ENCODE results near the gene KCNJ2. TPM values are rescaled to one million over a fixed set of nuclear protein-coding genes. Genes with fewer than 3 reads are reported as not detected.
A peak's percentile ranks its signal among the peaks of the same experiment; 100 is the strongest.

KCNJ2 gene
- polyA plus RNA-seq (2013, experiment 1 of 2) = 1.5 TPM
- 1.6 TPM for polyA plus RNA-seq (2013, experiment 2 of 2)

- Histone ChIP-seq H2BK120ac (ENCODE audit: low read depth, low read length) (no peak within 1 kb of the TSS), H3K4me3 (ENCODE audit: insufficient read depth in 1 of 2, low read depth in 1 of 2, low read length in 2 of 2) (peak within 1 kb of the TSS; percentile 65 to 88), H3K4me2 (ENCODE audit: low read length, poor library complexity, severe bottlenecking) (peak within 1 kb of the TSS; percentile 77), H3K36me3 (ENCODE audit: control insufficient read depth in 1 of 2, insufficient read depth in 2 of 2, low read depth in 1 of 2, low read length in 2 of 2) (no peaks in the 10 kb centered on the region), H3K27me3 (ENCODE audit: control insufficient read depth in 1 of 2, insufficient read depth in 1 of 2, low read length in 2 of 2) (no peaks in the 10 kb centered on the region), H3K79me1 (replicated peaks; ENCODE audit: low read length, poor library complexity, severe bottlenecking) (peaks cover 1% of the 10 kb centered on the region), H3K9ac (ENCODE audit: low read length) (peak within 1 kb of the TSS; percentile 88), H3K4ac (ENCODE audit: low read depth in 1 of 2, low read length in 2 of 2) (peak within 1 kb of the TSS; percentile 2 to 38), H3K4me1 (ENCODE audit: control insufficient read depth, insufficient read depth, low read depth, low read length) (peaks cover 2% of the 10 kb centered on the region), H3K14ac (ENCODE audit: low read length in 2 of 2) (peak within 1 kb of the TSS in 1 of 2 experiments; percentile 12), H4K8ac (ENCODE audit: low read length) (peak within 1 kb of the TSS; percentile 51), H2AFZ (ENCODE audit: low read depth, low read length) (peak within 1 kb of the TSS; percentile 70), H4K91ac (ENCODE audit: low read length) (no peak within 1 kb of the TSS), H2BK15ac (ENCODE audit: low read depth, poor library complexity, severe bottlenecking) (no peak within 1 kb of the TSS), H3K18ac (ENCODE audit: low read depth in 1 of 2, low read length in 2 of 2) (peak within 1 kb of the TSS in 1 of 2 experiments; percentile 71), H3K23ac (ENCODE audit: low read length in 2 of 2) (no peak within 1 kb of the TSS), H3K27ac (ENCODE audit: low read length, poor library complexity, severe bottlenecking) (peak within 1 kb of the TSS; percentile 66), H2BK5ac (ENCODE audit: low read depth, low read length, poor library complexity, severe bottlenecking) (peak within 1 kb of the TSS; percentile 61), H2BK12ac (ENCODE audit: low read length in 2 of 2) (peak within 1 kb of the TSS in 1 of 2 experiments; percentile 61), H2AK5ac (ENCODE audit: low read length, severe bottlenecking) (no peak within 1 kb of the TSS), H3K9me3 (ENCODE audit: control insufficient read depth, low read length) (no peaks in the 10 kb centered on the region)
- DNase-seq = peak; percentile 86
- under 1% methylated on average over 62 of the region's 67 CpGs for WGBS
These were observed at the start of gene KCNJ2 for GRCh38 chr17:70168977-70169708. KCNJ2 (plus strand) TSS chr17:70169532; CDS start chr17:70175040, 5,508 bp downstream.

GRCh38 chr17:70119545-70119944 lies 49.8 kb upstream of the KCNJ2 start:
- Histone ChIP-seq H3K27ac (ENCODE audit: low read length, poor library complexity, severe bottlenecking) (no peak overlapping the region), H3K18ac (ENCODE audit: low read depth in 1 of 2, low read length in 2 of 2) (no peak overlapping the region), H3K14ac (ENCODE audit: low read length in 2 of 2) (no peak overlapping the region), H3K4me1 (ENCODE audit: control insufficient read depth, insufficient read depth, low read depth, low read length) (peaks cover 2% of the 10 kb centered on the region), H2BK15ac (ENCODE audit: low read depth, poor library complexity, severe bottlenecking) (no peak overlapping the region), H3K4me2 (ENCODE audit: low read length, poor library complexity, severe bottlenecking) (no peak overlapping the region), H2BK120ac (ENCODE audit: low read depth, low read length) (no peak overlapping the region), H3K79me1 (replicated peaks; ENCODE audit: low read length, poor library complexity, severe bottlenecking) (peaks cover 7% of the 10 kb centered on the region), H2AK5ac (ENCODE audit: low read length, severe bottlenecking) (no peak overlapping the region), H3K4me3 (ENCODE audit: insufficient read depth in 1 of 2, low read depth in 1 of 2, low read length in 2 of 2) (no peak overlapping the region), H3K23ac (ENCODE audit: low read length in 2 of 2) (no peak overlapping the region), H3K4ac (ENCODE audit: low read depth in 1 of 2, low read length in 2 of 2) (no peak overlapping the region), H2AFZ (ENCODE audit: low read depth, low read length) (no peak overlapping the region), H2BK5ac (ENCODE audit: low read depth, low read length, poor library complexity, severe bottlenecking) (no peak overlapping the region), H2BK12ac (ENCODE audit: low read length in 2 of 2) (no peak overlapping the region), H3K9me3 (ENCODE audit: control insufficient read depth, low read length) (peaks cover 23% of the 10 kb centered on the region), H3K27me3 (ENCODE audit: control insufficient read depth in 1 of 2, insufficient read depth in 1 of 2, low read length in 2 of 2) (no peaks in the 10 kb centered on the region), H3K9ac (ENCODE audit: low read length) (no peak overlapping the region), H4K91ac (ENCODE audit: low read length) (no peak overlapping the region), H4K8ac (ENCODE audit: low read length) (no peak overlapping the region), H3K36me3 (ENCODE audit: control insufficient read depth in 1 of 2, insufficient read depth in 2 of 2, low read depth in 1 of 2, low read length in 2 of 2) (peaks cover 0 to 7% of the 10 kb centered on the region in 2 experiments)
- no peak for DNase-seq
- 100% methylated on average over 1 of the region's 1 CpG for WGBS

GRCh38 chr17:70119983-70120382 lies 49.3 kb upstream of the KCNJ2 start:
- Histone ChIP-seq H4K8ac (ENCODE audit: low read length) (no peak overlapping the region), H2AFZ (ENCODE audit: low read depth, low read length) (no peak overlapping the region), H2AK5ac (ENCODE audit: low read length, severe bottlenecking) (no peak overlapping the region), H2BK12ac (ENCODE audit: low read length in 2 of 2) (no peak overlapping the region), H3K14ac (ENCODE audit: low read length in 2 of 2) (no peak overlapping the region), H3K9ac (ENCODE audit: low read length) (no peak overlapping the region), H2BK120ac (ENCODE audit: low read depth, low read length) (no peak overlapping the region), H2BK5ac (ENCODE audit: low read depth, low read length, poor library complexity, severe bottlenecking) (no peak overlapping the region), H3K4ac (ENCODE audit: low read depth in 1 of 2, low read length in 2 of 2) (no peak overlapping the region), H3K4me2 (ENCODE audit: low read length, poor library complexity, severe bottlenecking) (no peak overlapping the region), H3K36me3 (ENCODE audit: control insufficient read depth in 1 of 2, insufficient read depth in 2 of 2, low read depth in 1 of 2, low read length in 2 of 2) (peaks cover 0 to 7% of the 10 kb centered on the region in 2 experiments), H3K4me3 (ENCODE audit: insufficient read depth in 1 of 2, low read depth in 1 of 2, low read length in 2 of 2) (no peak overlapping the region), H3K23ac (ENCODE audit: low read length in 2 of 2) (no peak overlapping the region), H3K4me1 (ENCODE audit: control insufficient read depth, insufficient read depth, low read depth, low read length) (peaks cover 2% of the 10 kb centered on the region), H3K27me3 (ENCODE audit: control insufficient read depth in 1 of 2, insufficient read depth in 1 of 2, low read length in 2 of 2) (no peaks in the 10 kb centered on the region), H3K9me3 (ENCODE audit: control insufficient read depth, low read length) (peaks cover 23% of the 10 kb centered on the region), H3K18ac (ENCODE audit: low read depth in 1 of 2, low read length in 2 of 2) (no peak overlapping the region), H3K79me1 (replicated peaks; ENCODE audit: low read length, poor library complexity, severe bottlenecking) (peaks cover 9% of the 10 kb centered on the region), H3K27ac (ENCODE audit: low read length, poor library complexity, severe bottlenecking) (no peak overlapping the region), H2BK15ac (ENCODE audit: low read depth, poor library complexity, severe bottlenecking) (no peak overlapping the region), H4K91ac (ENCODE audit: low read length) (no peak overlapping the region)
- DNase-seq = no peak
- 67% methylated on average over 1 of the region's 2 CpGs for WGBS

GRCh38 chr17:70120425-70120824 lies 48.9 kb upstream of the KCNJ2 start:
- H2BK15ac ChIP-seq (ENCODE audit: low read depth, poor library complexity, severe bottlenecking) = no peak overlapping the region
- peaks cover 0 to 7% of the 10 kb centered on the region in 2 experiments for H3K36me3 ChIP-seq (ENCODE audit: control insufficient read depth in 1 of 2, insufficient read depth in 2 of 2, low read depth in 1 of 2, low read length in 2 of 2)
- H3K4me1 ChIP-seq (ENCODE audit: control insufficient read depth, insufficient read depth, low read depth, low read length) = peaks cover 2% of the 10 kb centered on the region
- no peak overlapping the region for H3K4ac ChIP-seq (ENCODE audit: low read depth in 1 of 2, low read length in 2 of 2)
- no peak overlapping the region for H3K9ac ChIP-seq (ENCODE audit: low read length)
- no peak for DNase-seq
- H3K23ac ChIP-seq (ENCODE audit: low read length in 2 of 2) = no peak overlapping the region
- H4K8ac ChIP-seq (ENCODE audit: low read length) = no peak overlapping the region
- H3K14ac ChIP-seq (ENCODE audit: low read length in 2 of 2) = no peak overlapping the region
- H2AFZ ChIP-seq (ENCODE audit: low read depth, low read length) = no peak overlapping the region
- H4K91ac ChIP-seq (ENCODE audit: low read length) = no peak overlapping the region
- H2BK12ac ChIP-seq (ENCODE audit: low read length in 2 of 2) = no peak overlapping the region
- peaks cover 11% of the 10 kb centered on the region for H3K79me1 ChIP-seq (replicated peaks; ENCODE audit: low read length, poor library complexity, severe bottlenecking)
- H3K27me3 ChIP-seq (ENCODE audit: control insufficient read depth in 1 of 2, insufficient read depth in 1 of 2, low read length in 2 of 2) = no peaks in the 10 kb centered on the region
- H3K9me3 ChIP-seq (ENCODE audit: control insufficient read depth, low read length) = peaks cover 23% of the 10 kb centered on the region
- H3K4me3 ChIP-seq (ENCODE audit: insufficient read depth in 1 of 2, low read depth in 1 of 2, low read length in 2 of 2) = no peak overlapping the region
- H2BK5ac ChIP-seq (ENCODE audit: low read depth, low read length, poor library complexity, severe bottlenecking) = no peak overlapping the region
- no peak overlapping the region for H2AK5ac ChIP-seq (ENCODE audit: low read length, severe bottlenecking)
- 89% methylated on average over 4 of the region's 4 CpGs for WGBS
- no peak overlapping the region for H3K4me2 ChIP-seq (ENCODE audit: low read length, poor library complexity, severe bottlenecking)
- H3K27ac ChIP-seq (ENCODE audit: low read length, poor library complexity, severe bottlenecking) = no peak overlapping the region
- no peak overlapping the region for H3K18ac ChIP-seq (ENCODE audit: low read depth in 1 of 2, low read length in 2 of 2)
- H2BK120ac ChIP-seq (ENCODE audit: low read depth, low read length) = no peak overlapping the region
